ENCODE data around the gene MAGEB17.
A peak's percentile ranks its signal among the peaks of the same experiment; 100 is the strongest.
"Not testable (repeated sequence)": the region's sequence is repeated elsewhere in the genome, so short reads cannot be mapped to it uniquely, and the experiment has no call there.

MAGEB17 gene

GRCh38 chrX:16167181-16167580 is at the start of gene MAGEB17:
Gene MAGEB17 (plus strand): TSS chrX:16167481. CDS start chrX:16170383, 2,902 bp downstream.
- no peak for DNase-seq (ENCODE audit: low spot score)

GRCh38 chrX:16119353-16120220 is 47.7 kb upstream of the MAGEB17 start:
- no peak for DNase-seq (ENCODE audit: low spot score)

- DNase-seq (ENCODE audit: low spot score): no peak
Measured at GRCh38 chrX:16120431-16120830, 46.9 kb upstream of the MAGEB17 start.

GRCh38 chrX:16123222-16123786 is 44.0 kb upstream of the MAGEB17 start, which contains the start of gene GRPR:
Gene GRPR (plus strand): TSS chrX:16123565. CDS start chrX:16123954, 389 bp downstream.
- DNase-seq (ENCODE audit: low spot score): peak; percentile 45

- DNase-seq (ENCODE audit: low spot score): no peak
Measured at GRCh38 chrX:16124201-16124600, 43.1 kb upstream of the MAGEB17 start.

GRCh38 chrX:16125520-16126149 is 41.6 kb upstream of the MAGEB17 start:
- DNase-seq (ENCODE audit: low spot score): no peak

GRCh38 chrX:16130707-16131106 is 36.6 kb upstream of the MAGEB17 start:
- no peak for DNase-seq (ENCODE audit: low spot score)

- no peak for DNase-seq (ENCODE audit: low spot score)
Measured at GRCh38 chrX:16134936-16135335, 32.3 kb upstream of the MAGEB17 start.

GRCh38 chrX:16136080-16136479 is 31.2 kb upstream of the MAGEB17 start:
- DNase-seq (ENCODE audit: low spot score): no peak

GRCh38 chrX:16137416-16138107 is 29.7 kb upstream of the MAGEB17 start:
- DNase-seq (ENCODE audit: low spot score): no peak

- DNase-seq (ENCODE audit: low spot score): no peak
Measured at GRCh38 chrX:16138108-16138427, 29.2 kb upstream of the MAGEB17 start.

GRCh38 chrX:16140448-16140847 is 26.8 kb upstream of the MAGEB17 start:
- no peak for DNase-seq (ENCODE audit: low spot score)

- no peak for DNase-seq (ENCODE audit: low spot score)
Measured at GRCh38 chrX:16140983-16141382, 26.3 kb upstream of the MAGEB17 start.

GRCh38 chrX:16141422-16142245 is 25.6 kb upstream of the MAGEB17 start:
- DNase-seq (ENCODE audit: low spot score): no peak

GRCh38 chrX:16142246-16142558 is 25.1 kb upstream of the MAGEB17 start:
- DNase-seq (ENCODE audit: low spot score): no peak

GRCh38 chrX:16143968-16144367 is 23.3 kb upstream of the MAGEB17 start:
- no peak for DNase-seq (ENCODE audit: low spot score)

- DNase-seq (ENCODE audit: low spot score): no peak
Measured at GRCh38 chrX:16144420-16144819, 22.9 kb upstream of the MAGEB17 start.

GRCh38 chrX:16145093-16145492 is 22.2 kb upstream of the MAGEB17 start:
- not testable (repeated sequence) for DNase-seq (ENCODE audit: low spot score)

GRCh38 chrX:16145656-16146055 is 21.6 kb upstream of the MAGEB17 start:
- DNase-seq (ENCODE audit: low spot score): no peak

GRCh38 chrX:16148896-16149295 is 18.4 kb upstream of the MAGEB17 start:
- no peak for DNase-seq (ENCODE audit: low spot score)

- no peak for DNase-seq (ENCODE audit: low spot score)
Measured at GRCh38 chrX:16155581-16156096, 11.6 kb upstream of the MAGEB17 start.
